ENCODE data around the gene PYGB.
A peak's percentile ranks its signal among the peaks of the same experiment; 100 is the strongest.
"Not testable (repeated sequence)": the region's sequence is repeated elsewhere in the genome, so short reads cannot be mapped to it uniquely, and the experiment has no call there.

PYGB gene

GRCh38 chr20:25249198-25249931, 1.5 kb downstream of the PYGB start:
- peak; percentile 17 for DNase-seq

GRCh38 chr20:25250508-25250907, 2.6 kb downstream of the PYGB start:
- DNase-seq = no peak

- no peak for DNase-seq
Observed at GRCh38 chr20:25251019-25251418, 3.1 kb downstream of the PYGB start.

- DNase-seq = no peak
Observed at GRCh38 chr20:25251558-25251957, 3.7 kb downstream of the PYGB start.

- DNase-seq = no peak
Observed at GRCh38 chr20:25252230-25252651, 4.4 kb downstream of the PYGB start.

- no peak for DNase-seq
Observed at GRCh38 chr20:25252686-25253421, 5.0 kb downstream of the PYGB start.

- DNase-seq = no peak
Observed at GRCh38 chr20:25253606-25254275, 5.9 kb downstream of the PYGB start.

GRCh38 chr20:25254571-25254970, 6.7 kb downstream of the PYGB start:
- DNase-seq = no peak

- no peak for DNase-seq
Observed at GRCh38 chr20:25254986-25255680, 7.2 kb downstream of the PYGB start.

GRCh38 chr20:25256226-25256859, 8.5 kb downstream of the PYGB start:
- no peak for DNase-seq

- DNase-seq = no peak
Observed at GRCh38 chr20:25257130-25257529, 9.2 kb downstream of the PYGB start.

GRCh38 chr20:25257756-25258475, 10.0 kb downstream of the PYGB start:
- DNase-seq = no peak

- DNase-seq = no peak
Observed at GRCh38 chr20:25258476-25258805, 10.6 kb downstream of the PYGB start.

GRCh38 chr20:25258828-25259227, 10.9 kb downstream of the PYGB start:
- DNase-seq = no peak

GRCh38 chr20:25259358-25259757, 11.5 kb downstream of the PYGB start:
- DNase-seq = no peak

- DNase-seq = no peak
Observed at GRCh38 chr20:25259788-25260254, 11.9 kb downstream of the PYGB start.

GRCh38 chr20:25260770-25261437, 13.0 kb downstream of the PYGB start:
- DNase-seq = not testable (repeated sequence)

- no peak for DNase-seq
Observed at GRCh38 chr20:25269057-25269832, 21.4 kb downstream of the PYGB start.

- DNase-seq = no peak
Observed at GRCh38 chr20:25269833-25270170, 21.9 kb downstream of the PYGB start.

- no peak for DNase-seq
Observed at GRCh38 chr20:25270829-25271251, 23.0 kb downstream of the PYGB start.
